Epidermal melanocyte (primary cell): ENCODE data around the gene SRCIN1.

Experiments used
- DNase-seq: peaks from one replicate; pipeline ENCODE4 v3.0.0; 2011; ENCODE audit warnings: low spot score; ENCODE audit not compliant: insufficient read length

The SRCIN1 gene

DNA sequence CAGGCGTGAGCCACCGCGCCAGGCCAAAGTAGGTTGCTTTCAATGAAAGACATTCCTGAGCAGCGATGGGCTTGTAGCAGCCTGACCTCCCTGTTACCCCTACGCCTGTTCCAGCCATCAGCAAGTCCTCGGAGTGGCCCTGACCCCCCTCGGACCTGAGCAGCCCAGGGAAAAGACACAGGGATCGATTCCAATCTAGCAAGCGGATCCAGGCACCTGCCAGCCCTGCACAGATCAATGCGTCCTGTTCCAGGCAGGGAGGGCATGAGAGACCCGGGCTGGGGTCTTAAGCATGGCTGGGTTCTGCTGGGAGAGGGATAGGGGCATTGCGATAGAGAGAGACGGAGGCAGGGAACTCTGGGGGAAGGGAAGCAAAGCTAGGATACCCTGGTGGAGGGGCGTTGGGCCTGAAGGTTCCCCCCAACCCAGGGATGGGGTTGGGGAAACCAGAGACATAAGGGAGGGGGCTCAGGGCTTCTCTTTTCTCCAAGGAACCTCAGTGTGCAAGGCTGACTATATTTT is 21.9 kb downstream of the SRCIN1 start:
- no peak for DNase-seq

DNA sequence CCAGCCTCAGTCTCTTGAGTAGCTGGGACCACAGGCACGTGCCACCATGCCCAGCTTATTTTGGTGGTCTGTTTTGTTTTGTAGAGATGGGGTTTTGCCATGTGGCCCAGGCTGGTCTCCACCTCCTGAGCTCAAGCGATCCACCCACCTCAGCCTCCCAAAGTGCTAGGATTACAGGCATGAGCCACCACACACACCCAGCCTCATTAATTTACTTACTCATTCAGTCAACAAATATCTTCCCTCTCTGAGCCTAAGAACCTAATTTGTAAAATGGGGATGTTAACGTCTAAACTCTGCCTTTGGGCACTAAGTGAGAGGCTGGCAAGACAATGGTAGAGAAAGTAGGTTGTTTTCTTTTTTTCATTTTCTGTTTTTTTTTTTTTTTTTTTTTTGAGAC is 22.6 kb downstream of the SRCIN1 start:
- DNase-seq = no peak

DNA sequence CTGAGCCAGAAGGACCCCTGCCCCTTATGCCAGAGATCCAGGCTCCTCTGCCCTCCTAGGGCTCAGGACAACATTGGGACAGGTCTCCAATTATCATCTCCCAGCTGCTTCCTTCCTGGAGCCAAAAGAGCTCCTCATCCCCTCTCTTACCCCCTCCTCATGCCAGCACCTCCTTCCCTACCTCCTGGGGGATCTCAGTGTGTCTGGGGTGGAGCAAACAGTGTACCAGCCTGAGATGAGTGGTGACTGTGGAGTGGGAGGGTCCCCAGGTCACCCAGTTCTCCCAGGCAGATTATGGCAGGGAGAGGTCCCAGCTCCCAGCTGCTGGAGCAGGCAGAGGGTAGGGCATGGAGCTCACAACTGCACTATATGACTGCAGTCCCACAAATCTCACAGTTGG is 23.7 kb downstream of the SRCIN1 start:
- DNase-seq = no peak

DNA sequence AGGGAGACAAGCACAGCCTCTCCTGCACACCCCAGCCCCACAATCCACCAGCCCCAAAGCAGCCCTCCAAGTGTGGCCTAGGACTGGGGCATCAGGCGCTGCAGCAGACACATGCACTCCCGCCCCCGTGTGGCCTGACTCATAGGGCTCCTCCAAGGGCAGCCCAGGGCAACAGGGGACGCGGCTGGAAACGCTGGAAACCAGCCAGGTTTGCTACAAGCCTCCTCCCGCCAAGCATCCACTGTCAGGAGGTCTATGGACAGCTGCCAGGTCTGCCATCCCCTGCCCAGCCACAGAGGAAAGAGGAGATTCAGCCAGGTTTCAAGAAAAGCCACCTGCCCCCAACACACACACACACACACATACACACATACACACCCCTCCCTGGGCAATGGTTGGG is 25.8 kb downstream of the SRCIN1 start:
- DNase-seq = no peak

DNA sequence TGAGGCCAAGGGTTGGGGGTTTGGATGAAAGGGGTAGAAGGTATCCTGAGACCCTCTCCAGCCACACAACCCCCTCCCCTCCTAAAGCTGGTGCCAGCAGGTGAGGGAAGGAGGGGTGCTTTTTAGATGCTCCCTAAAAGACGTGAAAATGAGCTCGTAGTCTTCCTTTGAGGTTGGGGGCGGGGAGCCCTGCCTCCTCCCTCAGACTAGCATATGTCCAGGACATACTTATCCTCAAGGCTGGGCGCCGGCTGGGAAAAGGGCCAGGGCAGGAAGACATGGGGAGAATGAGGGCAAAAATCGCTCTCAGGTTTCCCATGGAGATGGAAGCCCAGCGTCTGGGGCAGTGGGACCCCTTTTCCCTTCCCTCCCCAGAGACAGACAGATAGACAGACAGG is 26.7 kb downstream of the SRCIN1 start:
- DNase-seq = no peak

DNA sequence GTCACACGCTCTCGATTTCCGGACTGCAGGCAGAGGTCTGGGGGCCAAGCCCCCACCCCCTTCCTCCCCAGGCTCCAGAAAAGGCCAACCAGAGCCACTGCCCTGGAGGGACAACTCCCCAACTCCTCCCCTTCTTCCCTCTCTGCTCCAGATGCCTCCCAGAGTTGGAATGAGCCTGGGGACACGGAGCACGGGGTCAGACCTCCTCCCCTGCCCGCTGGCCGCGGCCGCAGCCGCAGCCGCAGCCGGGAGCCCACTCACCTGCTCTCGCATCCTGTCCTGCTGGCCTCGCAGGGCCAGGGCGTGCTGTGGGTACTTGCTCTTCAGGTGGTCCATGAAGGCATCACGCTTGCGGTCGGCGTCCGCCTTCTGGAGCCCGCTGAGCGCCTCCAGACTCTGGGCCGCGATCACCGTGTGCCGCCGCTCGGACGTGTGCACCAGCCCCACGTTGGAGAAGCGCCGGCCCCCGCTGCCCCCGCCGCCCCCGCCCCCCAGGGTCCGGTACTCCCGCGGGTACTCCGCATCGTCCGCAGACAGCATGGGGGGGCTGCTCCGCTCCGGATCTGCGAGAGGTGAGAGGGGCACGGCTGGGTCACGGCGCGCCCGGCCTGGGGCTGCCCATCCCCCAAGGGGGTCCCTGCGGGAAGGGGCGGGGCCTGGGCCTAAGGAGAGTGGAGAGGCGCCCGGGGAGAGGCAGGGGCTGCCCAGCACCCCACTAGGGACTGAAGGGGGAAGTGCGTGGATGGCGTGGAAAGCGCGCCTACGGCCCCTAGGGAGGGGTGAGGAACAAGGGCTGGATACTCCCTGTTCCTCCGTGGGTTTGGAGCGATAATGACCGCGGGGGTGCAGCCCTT is 27.3 kb downstream of the SRCIN1 start:
- DNase-seq = peak; percentile 93

DNA sequence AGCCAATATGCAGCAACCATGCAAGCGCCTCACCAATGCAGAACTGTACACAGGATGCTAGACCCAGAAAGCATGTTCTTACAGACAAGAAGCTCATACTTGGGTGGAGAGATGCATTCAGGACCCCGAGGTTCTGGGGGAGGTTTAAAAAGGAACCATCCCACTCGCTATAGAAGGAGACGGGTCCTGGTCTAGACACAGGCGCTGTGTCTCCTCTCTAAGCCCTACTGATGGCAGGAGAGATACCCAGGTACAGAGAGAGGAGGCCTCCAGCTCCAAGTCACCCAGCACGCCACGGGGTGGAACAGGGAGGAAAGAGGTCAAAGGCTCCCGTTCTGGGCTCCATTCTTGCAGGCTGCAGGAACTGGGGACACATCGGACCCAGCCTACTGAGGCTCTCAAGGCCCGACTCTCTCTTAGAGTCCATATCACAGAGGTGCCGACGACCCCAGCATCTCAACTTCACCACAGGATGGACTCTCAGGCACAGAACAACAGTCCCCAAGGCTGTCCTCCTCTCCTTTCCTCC is 28.0 kb downstream of the SRCIN1 start:
- no peak for DNase-seq

DNA sequence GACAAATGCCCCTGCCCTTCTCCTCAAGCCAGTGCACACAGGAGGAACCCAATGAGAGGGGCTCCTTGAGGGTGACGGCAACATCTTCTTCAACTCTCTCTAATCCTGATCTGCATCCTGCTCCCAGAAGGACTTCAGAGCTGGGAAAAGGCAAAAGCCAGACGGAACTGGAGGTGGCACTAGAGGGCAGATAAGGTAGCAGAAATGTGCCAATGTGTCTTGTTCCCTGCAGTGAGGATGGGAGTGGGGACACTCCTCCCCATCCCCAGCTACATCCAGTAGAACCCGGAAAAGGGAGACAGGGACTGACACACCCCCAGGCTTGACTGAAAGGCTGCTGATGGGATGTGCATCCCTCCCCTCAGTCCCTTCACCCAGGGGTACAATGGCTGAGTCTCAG is 28.5 kb downstream of the SRCIN1 start:
- no peak for DNase-seq

DNA sequence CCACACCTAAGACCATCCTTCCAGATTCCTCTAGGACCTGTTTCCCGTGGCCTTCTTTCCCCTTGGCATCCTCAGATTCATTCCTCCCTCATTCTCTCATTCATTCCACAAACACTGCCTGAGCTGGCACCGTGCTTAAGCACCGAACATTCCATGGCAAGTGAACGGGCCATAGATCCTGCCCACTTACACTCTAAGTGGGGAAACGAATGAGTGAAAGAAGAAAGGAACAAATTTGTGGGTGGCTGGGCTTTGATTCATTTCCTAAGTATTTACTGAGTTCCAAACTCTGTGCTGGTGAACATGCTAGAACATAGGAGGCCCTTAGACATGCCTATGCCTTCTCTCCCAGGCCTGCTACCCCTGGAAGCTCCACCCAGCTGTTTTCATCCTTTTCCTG is 30.0 kb downstream of the SRCIN1 start:
- no peak for DNase-seq

DNA sequence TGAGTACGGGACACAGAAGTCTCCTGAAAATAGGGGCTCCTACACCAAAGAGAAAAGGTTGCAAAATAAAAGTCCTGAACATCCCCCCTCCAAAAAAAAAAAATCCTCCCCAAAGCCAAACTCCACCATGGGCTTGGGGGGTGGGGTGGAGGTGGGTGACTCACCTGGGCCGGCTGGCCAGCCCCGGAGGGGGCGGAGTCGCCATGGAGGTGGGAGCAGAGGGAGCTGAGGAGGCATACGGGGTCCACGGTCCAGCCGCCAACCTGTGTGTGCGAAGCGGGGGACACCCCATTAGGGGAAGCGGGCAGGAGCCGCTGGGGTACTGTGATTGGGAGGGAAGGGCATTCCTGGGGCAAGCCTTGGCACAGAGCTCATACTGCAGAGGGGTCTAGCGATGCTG is 31.0 kb downstream of the SRCIN1 start:
- DNase-seq = no peak

DNA sequence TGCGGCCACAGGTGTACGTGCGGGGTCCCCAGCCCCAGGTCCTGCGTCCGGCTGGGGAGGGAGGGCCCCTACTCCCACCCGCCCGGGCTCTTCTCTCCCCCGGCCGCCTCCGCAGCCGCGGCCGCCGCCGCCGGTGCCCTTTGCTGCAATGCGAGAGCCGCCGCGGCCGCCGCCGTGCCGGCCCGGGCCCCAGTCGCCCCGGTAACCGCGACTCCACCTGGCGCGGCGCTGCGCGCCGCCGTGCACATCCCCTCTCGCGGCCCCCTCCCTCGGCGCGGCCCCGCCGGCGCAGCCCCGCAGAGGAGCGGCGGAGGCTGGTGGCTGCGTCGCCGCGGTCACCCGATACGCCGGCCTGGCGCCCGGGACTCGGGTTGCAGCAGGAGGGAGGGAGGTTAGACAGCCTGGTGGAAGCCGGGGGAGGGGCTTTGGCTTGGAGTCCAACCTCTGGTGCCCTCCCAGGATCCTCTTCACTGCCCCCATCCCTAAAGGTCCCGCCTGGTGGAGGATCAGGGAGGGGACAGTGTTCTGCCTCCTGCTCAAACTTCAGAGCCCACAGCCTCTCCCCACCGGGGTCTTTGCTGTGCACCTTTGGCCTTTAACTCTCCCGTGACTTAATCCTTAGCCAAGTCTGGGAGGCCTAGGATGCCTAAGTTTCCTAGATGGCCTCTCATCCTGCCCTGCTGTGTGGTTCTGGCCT is 32.9 kb downstream of the SRCIN1 start:
- DNase-seq = no peak

DNA sequence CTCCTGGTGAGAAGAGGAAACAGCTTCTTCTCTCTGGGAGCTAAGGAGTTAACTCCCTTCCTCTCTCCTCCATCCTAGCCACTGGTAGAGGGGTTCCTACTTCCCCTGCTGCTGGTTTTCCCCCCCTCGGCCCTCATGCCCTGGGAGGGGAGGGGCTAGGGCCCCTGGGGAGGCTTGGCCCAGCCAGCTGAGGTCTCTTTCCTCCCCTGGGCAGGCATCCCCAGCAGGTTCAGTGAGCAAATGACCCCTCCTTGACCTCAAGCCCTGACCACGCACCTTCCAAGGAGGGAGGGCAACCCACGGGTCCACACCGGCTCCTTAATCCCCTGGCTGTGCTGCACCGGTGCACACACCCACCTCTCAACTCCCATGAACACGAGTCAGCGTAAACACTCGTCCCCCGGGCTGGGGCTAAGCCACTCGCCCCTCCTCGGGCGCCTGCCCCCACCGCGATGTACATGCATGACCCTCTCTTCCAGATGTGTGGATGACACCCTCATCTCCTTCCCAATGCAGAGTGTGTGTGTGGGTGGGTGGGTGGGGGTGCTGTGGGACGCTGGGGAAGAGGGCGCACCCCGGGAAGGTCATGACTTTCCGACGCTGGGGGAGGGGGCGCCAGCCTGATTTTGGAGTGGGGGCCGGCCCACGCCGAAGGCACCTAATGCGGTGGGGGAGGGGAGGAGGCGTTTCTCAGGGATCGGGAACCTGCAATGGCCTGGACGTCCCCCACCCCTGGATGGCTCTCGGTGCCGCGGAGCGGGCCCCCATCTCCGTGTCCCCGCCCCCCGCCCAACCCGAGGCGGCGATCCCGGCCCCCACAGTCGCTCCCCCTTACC is 33.7 kb downstream of the SRCIN1 start:
- DNase-seq = no peak

DNA sequence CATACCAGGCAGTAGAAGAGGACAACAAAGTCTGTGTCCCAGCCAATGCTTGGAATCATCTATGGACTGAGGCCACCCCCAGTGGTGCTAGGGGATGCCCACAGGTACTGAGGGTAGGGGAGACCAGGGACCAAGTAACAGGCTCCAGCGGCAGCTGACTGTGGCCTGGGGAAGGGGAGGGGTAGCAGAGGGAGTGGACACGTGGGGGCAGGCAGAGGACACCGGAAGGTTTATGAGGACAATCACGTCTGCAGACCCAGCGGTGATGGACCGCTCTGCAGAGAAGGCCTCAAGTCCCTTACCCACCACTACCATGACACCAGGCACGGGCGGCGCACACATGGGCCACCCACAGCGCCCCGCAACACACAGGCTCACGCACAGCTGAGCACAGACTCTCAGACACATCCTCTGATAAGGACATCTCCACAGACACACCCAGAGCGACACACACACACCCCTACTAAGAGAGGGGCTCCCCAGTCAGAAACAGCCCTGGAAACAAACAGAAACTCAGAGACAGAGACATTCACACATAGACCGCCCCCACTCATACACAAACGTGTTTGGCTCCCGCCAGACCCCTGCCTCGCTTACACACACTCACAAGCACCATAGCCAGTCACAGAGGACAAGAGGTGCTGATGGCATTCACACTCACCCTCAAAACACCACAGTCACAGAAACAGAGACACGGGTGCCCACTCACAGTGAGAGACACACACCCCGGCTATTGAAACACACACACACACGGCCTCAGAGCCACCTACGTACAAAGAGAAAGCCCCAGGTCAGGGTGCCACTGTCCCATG is 35.8 kb downstream of the SRCIN1 start:
- DNase-seq = no peak

DNA sequence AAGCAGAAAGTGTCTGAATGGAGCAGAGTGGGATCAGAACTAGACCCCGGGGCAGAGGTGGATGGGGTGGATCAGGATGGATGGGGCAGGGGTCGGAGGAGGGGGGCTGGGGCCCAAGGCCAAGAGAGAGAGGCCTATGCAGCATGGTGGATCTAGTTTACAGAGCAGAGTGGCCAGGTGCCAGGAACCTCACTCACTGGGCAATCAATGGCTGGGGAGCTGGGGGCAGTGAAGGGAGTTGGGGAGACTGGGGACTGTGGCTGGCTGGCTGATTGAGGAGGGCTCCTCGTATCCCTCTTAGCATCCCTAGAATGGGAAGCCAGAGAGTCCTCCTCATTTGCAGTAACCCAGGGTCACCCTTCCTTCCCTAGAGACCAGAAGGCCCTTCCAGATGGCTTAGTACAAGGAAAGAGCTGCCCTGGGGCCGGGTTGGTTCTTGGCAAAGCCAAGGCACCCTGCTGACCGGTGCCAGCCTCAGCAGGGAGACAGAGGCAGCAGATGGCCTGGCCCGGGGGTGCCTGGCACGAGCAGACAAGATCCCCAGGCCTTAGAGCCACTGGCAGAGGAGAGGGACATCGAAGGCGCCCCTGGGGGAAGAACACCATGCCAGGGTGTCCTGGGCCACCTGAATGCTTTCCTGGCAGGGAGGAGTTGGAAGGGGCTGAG is 36.8 kb downstream of the SRCIN1 start:
- DNase-seq = no peak

DNA sequence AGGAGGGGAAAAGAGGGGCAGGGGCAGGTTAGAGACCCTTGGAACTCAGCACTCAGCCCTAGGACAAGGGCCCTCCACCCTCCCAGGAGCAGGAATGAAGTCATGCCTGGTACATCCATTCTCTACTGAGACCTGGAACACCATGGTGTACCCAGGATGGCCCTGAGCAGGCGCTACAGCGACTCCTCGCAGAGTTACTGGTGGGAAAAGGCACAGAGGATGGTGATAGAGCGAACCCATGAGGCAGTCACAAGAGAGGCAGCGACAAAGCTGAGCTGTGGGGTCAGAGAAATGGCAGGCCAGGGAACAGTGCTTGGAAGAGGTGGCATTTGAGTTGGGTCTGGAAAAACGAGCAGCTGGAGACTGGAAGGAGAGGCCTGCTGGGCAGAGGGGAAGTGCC is 37.5 kb downstream of the SRCIN1 start:
- DNase-seq = no peak

DNA sequence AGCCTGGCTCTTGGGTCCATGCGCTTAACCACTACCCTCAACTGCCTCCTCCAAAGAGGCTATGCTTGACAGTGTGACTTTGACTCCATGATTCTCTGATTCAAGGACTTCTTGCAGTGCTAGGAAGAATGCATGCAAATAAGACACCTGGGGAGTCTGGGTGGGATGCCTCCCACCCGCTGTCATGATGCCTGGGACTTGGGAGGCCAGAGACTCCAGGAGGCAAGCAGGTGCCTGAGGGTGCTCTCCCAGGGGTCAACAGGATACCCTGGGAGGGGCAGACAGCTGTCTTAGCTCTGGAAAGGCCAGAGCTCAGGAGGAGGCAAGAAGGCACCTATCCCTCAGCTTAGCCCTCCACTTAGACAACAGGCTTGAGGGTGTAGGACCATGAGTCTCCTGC is 38.4 kb downstream of the SRCIN1 start:
- no peak for DNase-seq

DNA sequence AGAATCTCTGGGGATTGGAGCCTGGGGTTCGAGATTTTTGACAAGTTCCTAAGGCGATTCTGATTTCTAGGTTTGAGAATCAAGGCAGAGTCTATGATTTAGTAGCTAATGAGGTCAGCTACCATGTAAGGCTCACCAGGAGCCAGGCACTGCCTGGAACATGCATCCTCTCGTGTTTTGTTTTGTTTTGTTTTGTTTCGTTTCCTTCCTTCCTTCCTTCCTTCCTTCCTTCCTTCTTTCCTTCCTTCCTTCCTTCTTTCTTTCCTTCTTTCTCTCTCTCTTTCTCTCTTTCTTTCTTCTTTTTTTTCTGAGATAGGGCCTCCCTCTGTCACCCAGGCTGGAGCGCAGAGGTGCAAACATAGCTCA is 39.1 kb downstream of the SRCIN1 start:
- DNase-seq = no peak

DNA sequence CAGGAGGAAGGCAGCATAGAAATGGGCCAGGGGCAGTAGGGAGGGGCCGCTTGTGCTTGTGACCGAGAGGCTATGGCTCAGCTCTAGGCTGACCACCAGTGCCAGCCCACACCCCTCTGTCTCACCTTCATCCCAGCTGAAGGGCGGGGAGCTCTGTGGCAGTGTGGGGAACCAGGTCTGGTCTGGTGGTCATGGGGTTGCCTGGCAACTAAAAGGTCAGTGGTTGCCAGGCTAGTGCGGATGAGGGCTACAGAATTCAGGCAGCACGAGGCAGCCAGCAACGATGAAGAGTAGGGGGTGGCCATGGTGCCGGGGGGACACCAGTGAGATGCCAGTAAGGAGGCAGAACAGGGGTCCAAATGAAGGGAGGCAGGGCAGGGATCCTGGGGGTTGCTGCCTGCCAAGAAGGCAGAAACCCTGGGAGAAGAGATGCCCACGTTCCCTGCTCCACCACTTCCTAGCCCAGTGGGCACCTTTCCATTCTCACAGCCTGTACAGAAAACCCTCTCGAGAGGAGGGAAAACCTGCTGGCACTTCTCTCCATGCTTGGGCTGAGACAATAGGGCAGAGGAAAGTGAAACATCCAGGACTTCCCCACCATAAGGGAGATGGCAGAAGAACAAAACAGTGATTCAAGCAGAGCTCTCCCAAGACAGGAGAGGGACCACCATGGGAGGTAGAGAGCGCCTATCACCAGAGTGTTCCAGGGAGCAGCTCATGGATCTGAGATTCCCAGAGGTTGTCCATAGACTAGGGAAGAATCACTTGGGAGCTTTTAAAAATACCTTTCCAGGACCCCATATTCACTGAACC is 39.7 kb downstream of the SRCIN1 start:
- DNase-seq = no peak

DNA sequence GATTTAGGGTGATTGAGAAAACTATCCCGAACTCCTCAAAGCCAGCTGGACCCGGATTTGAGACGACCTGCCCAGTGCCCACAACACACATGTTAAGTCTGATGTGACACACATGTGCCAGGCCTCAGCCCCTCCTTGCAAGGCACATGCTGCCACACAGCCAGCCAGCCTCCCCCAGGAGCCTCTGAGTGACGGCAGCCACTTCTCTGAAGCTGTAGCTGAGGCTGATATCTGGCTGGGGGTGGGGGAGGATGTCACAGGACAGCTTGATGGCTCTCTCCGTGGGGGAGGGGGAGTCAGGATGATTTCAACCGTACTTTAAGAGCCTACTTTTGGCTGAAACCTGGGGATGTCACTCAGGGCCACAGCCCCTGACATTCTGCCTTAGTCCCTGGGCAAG is 40.9 kb downstream of the SRCIN1 start:
- no peak for DNase-seq
